ENCODE data around the gene DUXA.

The DUXA gene

GRCh38 chr19:57105976-57106721, 61.1 kb downstream of the DUXA start:
- DNase-seq (ENCODE audit: low spot score), result no peak

Measured in RKO (cell line).